Globus pallidus (tissue), 1 donor: ENCODE data around the gene BNIPL.

Experiments
- DNase-seq: peaks from one replicate; pipeline ENCODE4 v3.0.0-alpha.2; 2015; ENCODE audit warnings: low spot score

BNIPL gene

GRCh38 chr1:151036356-151036755, at the start of gene BNIPL:
Gene BNIPL, plus strand, starts transcription at chr1:151036586. Its CDS starts 140 bp downstream, at chr1:151036726.
- no peak for DNase-seq

GRCh38 chr1:150987924-150988323, 48.5 kb upstream of the BNIPL start:
- DNase-seq: no peak

- no peak for DNase-seq
Observed at GRCh38 chr1:150992626-150993025, 43.8 kb upstream of the BNIPL start.

GRCh38 chr1:150994248-150994647, 42.1 kb upstream of the BNIPL start:
- no peak for DNase-seq

GRCh38 chr1:150995460-150995859, 40.9 kb upstream of the BNIPL start:
- no peak for DNase-seq

GRCh38 chr1:150995896-150996295, 40.5 kb upstream of the BNIPL start:
- DNase-seq: peak; percentile 49

GRCh38 chr1:150997126-150997872, 39.1 kb upstream of the BNIPL start:
- DNase-seq: no peak

GRCh38 chr1:150997949-150998348, 38.4 kb upstream of the BNIPL start:
- DNase-seq: no peak

GRCh38 chr1:150999051-150999674, 37.2 kb upstream of the BNIPL start:
- DNase-seq: peak; percentile 82

GRCh38 chr1:150999926-151000325, 36.5 kb upstream of the BNIPL start:
- no peak for DNase-seq

GRCh38 chr1:151000408-151000807, 36.0 kb upstream of the BNIPL start:
- no peak for DNase-seq

GRCh38 chr1:151001602-151002001, 34.8 kb upstream of the BNIPL start:
- DNase-seq: no peak

- DNase-seq: no peak
Observed at GRCh38 chr1:151002051-151002450, 34.3 kb upstream of the BNIPL start.

GRCh38 chr1:151002611-151003010, 33.8 kb upstream of the BNIPL start:
- DNase-seq: no peak

- DNase-seq: no peak
Observed at GRCh38 chr1:151003180-151003579, 33.2 kb upstream of the BNIPL start.

- peak; percentile 48 for DNase-seq
Observed at GRCh38 chr1:151005729-151006319, 30.6 kb upstream of the BNIPL start.

GRCh38 chr1:151006327-151007052, 29.9 kb upstream of the BNIPL start, which contains the start of gene MINDY1:
Gene MINDY1, minus strand, starts transcription at chr1:151006902. Its CDS starts 4,285 bp downstream, at chr1:151002617.
- DNase-seq: peak; percentile 96

GRCh38 chr1:151007853-151008243, 28.5 kb upstream of the BNIPL start:
- DNase-seq: no peak

- DNase-seq: peak; percentile 96
Observed at GRCh38 chr1:151008244-151009205, 27.9 kb upstream of the BNIPL start, which contains the start of gene PRUNE1. Gene PRUNE1, plus strand, starts transcription at chr1:151008449. Its CDS starts 184 bp downstream, at chr1:151008633.

GRCh38 chr1:151009206-151009587, 27.2 kb upstream of the BNIPL start:
- DNase-seq: no peak

- no peak for DNase-seq
Observed at GRCh38 chr1:151009674-151010345, 26.6 kb upstream of the BNIPL start.
